SJCRH30 (cell line): Measurements from ENCODE around the gene BRS3. TPM values are rescaled to one million over a fixed set of nuclear protein-coding genes. Genes with fewer than 3 reads are reported as not detected.

ENCODE experiments used
- DNase-seq, 2 experiments: peaks; one replicate each; pipeline ENCODE4 v3.0.0-alpha.2; 2015 to 2020
- H3K27ac ChIP-seq: fragments of 250-450 bp; sonication (Bioruptor Pico); 2 replicates; pipeline ENCODE4 v1.5.1; 2020; ENCODE audit warnings: mild to moderate bottlenecking, moderate library complexity
- H3K27me3 ChIP-seq: fragments of 250-450 bp; sonication (Bioruptor Pico); 2 replicates; pipeline ENCODE4 v1.5.1; 2020; ENCODE audit warnings: mild to moderate bottlenecking, moderate library complexity
- H3K36me3 ChIP-seq: fragments of 250-450 bp; sonication (Bioruptor Pico); 2 replicates; pipeline ENCODE4 v1.5.1; 2020; ENCODE audit warnings: mild to moderate bottlenecking, moderate library complexity
- H3K4me1 ChIP-seq: fragments of 250-450 bp; sonication (Bioruptor Pico); 2 replicates; pipeline ENCODE4 v1.5.1; 2020; ENCODE audit warnings: mild to moderate bottlenecking, moderate library complexity
- H3K4me3 ChIP-seq: fragments of 250-450 bp; sonication (Bioruptor Pico); 2 replicates; pipeline ENCODE4 v1.5.1; 2020; ENCODE audit warnings: mild to moderate bottlenecking, moderate library complexity
- H3K9me3 ChIP-seq: fragments of 250-450 bp; sonication (Bioruptor Pico); replicated peaks from 2 replicates; pipeline ENCODE4 v1.5.1; 2020; ENCODE audit warnings: mild to moderate bottlenecking, moderate library complexity
- total RNA-seq: library from RNA; depleted of rRNA; stranded (reverse); fragments of >200 nt; shearing (Covaris generic); gene quantifications from 2 replicates; pipeline ENCODE4 v1.2.3, GENCODE V29; 2014; rRNA removed

Gene BRS3
- total RNA-seq, 1 experiment from 2014 or later: not detected

- no peak overlapping the region for H3K4me3 ChIP-seq
- no peak overlapping the region for H3K27ac ChIP-seq
- H3K27me3 ChIP-seq: no peaks in the 10 kb centered on the region
- no peaks in the 10 kb centered on the region for H3K36me3 ChIP-seq
- no peaks in the 10 kb centered on the region for H3K9me3 ChIP-seq
- H3K4me1 ChIP-seq: no peaks in the 10 kb centered on the region
- peak in 1 of 2 experiments; percentile 1 for DNase-seq
These were observed 38.2 kb downstream of the BRS3 start for GRCh38 chrX:136525738-136526606.

- DNase-seq: peak; percentile 8 to 18
- Histone ChIP-seq H3K4me1 (no peaks in the 10 kb centered on the region), H3K4me3 (no peak overlapping the region), H3K36me3 (no peaks in the 10 kb centered on the region), H3K27ac (no peak overlapping the region), H3K27me3 (no peaks in the 10 kb centered on the region), H3K9me3 (no peaks in the 10 kb centered on the region)
These were observed 41.0 kb downstream of the BRS3 start for GRCh38 chrX:136528645-136529315.

- no peaks in the 10 kb centered on the region for H3K27me3 ChIP-seq
- H3K27ac ChIP-seq: no peak overlapping the region
- no peak for DNase-seq
- H3K36me3 ChIP-seq: no peaks in the 10 kb centered on the region
- no peaks in the 10 kb centered on the region for H3K9me3 ChIP-seq
- H3K4me3 ChIP-seq: no peak overlapping the region
- H3K4me1 ChIP-seq: no peaks in the 10 kb centered on the region
These were observed 42.0 kb downstream of the BRS3 start for GRCh38 chrX:136529795-136530194.

GRCh38 chrX:136531951-136532350 is 44.2 kb downstream of the BRS3 start, which contains the start of gene VGLL1:
TSS of gene VGLL1 (plus strand) at chrX:136532215. CDS start at chrX:136536021, 3,806 bp downstream.
- H3K27me3 ChIP-seq: no peaks in the 10 kb centered on the region
- H3K4me3 ChIP-seq: no peak within 1 kb of the TSS
- H3K27ac ChIP-seq: no peak within 1 kb of the TSS
- H3K9me3 ChIP-seq: no peaks in the 10 kb centered on the region
- no peaks in the 10 kb centered on the region for H3K4me1 ChIP-seq
- DNase-seq: no peak
- no peaks in the 10 kb centered on the region for H3K36me3 ChIP-seq

GRCh38 chrX:136534131-136534530 is 46.4 kb downstream of the BRS3 start:
- Histone ChIP-seq H3K27me3 (no peaks in the 10 kb centered on the region), H3K4me3 (no peak overlapping the region), H3K9me3 (no peaks in the 10 kb centered on the region), H3K36me3 (no peaks in the 10 kb centered on the region), H3K4me1 (no peaks in the 10 kb centered on the region), H3K27ac (no peak overlapping the region)
- DNase-seq: no peak

GRCh38 chrX:136538811-136539210 is 51.1 kb downstream of the BRS3 start:
- Histone ChIP-seq H3K36me3 (no peaks in the 10 kb centered on the region), H3K4me3 (no peak overlapping the region), H3K9me3 (no peaks in the 10 kb centered on the region), H3K4me1 (no peaks in the 10 kb centered on the region), H3K27ac (no peak overlapping the region), H3K27me3 (no peaks in the 10 kb centered on the region)
- DNase-seq: no peak

GRCh38 chrX:136540226-136540625 is 52.5 kb downstream of the BRS3 start:
- DNase-seq: no peak
- Histone ChIP-seq H3K9me3 (no peaks in the 10 kb centered on the region), H3K27me3 (no peaks in the 10 kb centered on the region), H3K36me3 (no peaks in the 10 kb centered on the region), H3K27ac (no peak overlapping the region), H3K4me3 (no peak overlapping the region), H3K4me1 (no peaks in the 10 kb centered on the region)

GRCh38 chrX:136541294-136541693 is 53.5 kb downstream of the BRS3 start:
- peak; percentile 11 to 37 for DNase-seq
- no peaks in the 10 kb centered on the region for H3K27me3 ChIP-seq
- H3K9me3 ChIP-seq: no peaks in the 10 kb centered on the region
- no peak overlapping the region for H3K4me3 ChIP-seq
- no peak overlapping the region for H3K27ac ChIP-seq
- H3K36me3 ChIP-seq: no peaks in the 10 kb centered on the region
- no peaks in the 10 kb centered on the region for H3K4me1 ChIP-seq

GRCh38 chrX:136542281-136542680 is 54.5 kb downstream of the BRS3 start:
- H3K27me3 ChIP-seq: no peaks in the 10 kb centered on the region
- DNase-seq: no peak
- H3K4me1 ChIP-seq: no peaks in the 10 kb centered on the region
- H3K9me3 ChIP-seq: no peaks in the 10 kb centered on the region
- no peaks in the 10 kb centered on the region for H3K36me3 ChIP-seq
- no peak overlapping the region for H3K4me3 ChIP-seq
- H3K27ac ChIP-seq: no peak overlapping the region

Other genes starting within 250 kb of the BRS3 start
- gene MAP7D3, start 236.5 kb upstream of the BRS3 start, total RNA-seq: 15.5 and 17.6 TPM in 2 replicates
- not detected in 2 replicates for gene ADGRG4, start 187.0 kb upstream of the BRS3 start, total RNA-seq
- 81.6 and 88.0 TPM in 2 replicates for gene HTATSF1, start 9.6 kb downstream of the BRS3 start, total RNA-seq
- gene VGLL1, start 44.3 kb downstream of the BRS3 start, total RNA-seq: not detected in 2 replicates
- gene CD40LG, start 160.2 kb downstream of the BRS3 start, total RNA-seq: not detected in 2 replicates